HG02840 (cell line): ENCODE data around the gene SUN1.
"Not testable (repeated sequence)": the region's sequence is repeated elsewhere in the genome, so short reads cannot be mapped to it uniquely, and the experiment has no call there.

Experiments
- ATAC-seq: cut with Tn5 transposase; IDR thresholded peaks from one replicate; pipeline ENCODE4 v1.9.1; 2021; ENCODE audit warnings: mild to moderate bottlenecking, moderate library complexity, moderate number of reproducible peaks; ENCODE audit not compliant: unreplicated experiment, low FRiP score

The SUN1 gene

DNA sequence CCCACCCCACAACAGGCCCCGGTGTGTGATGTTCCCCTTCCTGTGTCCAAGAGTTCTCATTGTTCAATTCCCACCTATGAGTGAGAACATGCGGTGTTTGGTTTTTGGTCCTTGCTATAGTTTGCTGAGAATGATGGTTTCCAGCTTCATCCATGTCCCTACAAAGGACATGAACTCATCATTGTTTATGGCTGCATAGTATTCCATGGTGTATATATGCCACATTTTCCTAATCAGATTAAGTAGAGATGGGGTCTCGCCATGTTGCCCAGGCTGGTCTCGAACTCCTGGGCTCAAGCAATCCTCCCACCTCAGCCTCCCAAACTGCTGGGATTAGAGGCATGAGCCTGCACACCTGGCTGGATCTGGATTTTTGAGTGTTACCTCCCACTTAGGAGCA, 28.5 kb upstream of the SUN1 start:
- not testable (repeated sequence) for ATAC-seq

DNA sequence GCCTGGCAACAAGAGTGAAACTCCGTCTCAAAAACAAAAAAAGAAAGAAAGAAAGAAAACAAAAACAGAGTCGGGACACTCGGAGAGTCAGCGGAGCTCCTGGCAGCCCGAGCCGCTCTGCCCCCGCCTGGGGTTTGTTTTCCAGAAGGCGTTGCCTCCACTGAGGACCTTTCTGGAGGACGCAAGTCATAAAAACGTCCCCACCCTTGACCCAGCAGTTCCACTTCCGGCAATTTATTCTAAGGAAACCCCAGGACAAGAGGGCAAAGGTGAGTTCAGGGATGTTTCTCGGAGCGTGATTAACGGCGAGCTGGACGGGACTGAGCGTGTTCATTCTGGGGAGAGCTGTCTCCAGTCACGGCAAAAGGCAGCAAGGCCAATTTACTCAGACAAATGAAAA, 27.0 kb upstream of the SUN1 start:
- ATAC-seq: no peak

DNA sequence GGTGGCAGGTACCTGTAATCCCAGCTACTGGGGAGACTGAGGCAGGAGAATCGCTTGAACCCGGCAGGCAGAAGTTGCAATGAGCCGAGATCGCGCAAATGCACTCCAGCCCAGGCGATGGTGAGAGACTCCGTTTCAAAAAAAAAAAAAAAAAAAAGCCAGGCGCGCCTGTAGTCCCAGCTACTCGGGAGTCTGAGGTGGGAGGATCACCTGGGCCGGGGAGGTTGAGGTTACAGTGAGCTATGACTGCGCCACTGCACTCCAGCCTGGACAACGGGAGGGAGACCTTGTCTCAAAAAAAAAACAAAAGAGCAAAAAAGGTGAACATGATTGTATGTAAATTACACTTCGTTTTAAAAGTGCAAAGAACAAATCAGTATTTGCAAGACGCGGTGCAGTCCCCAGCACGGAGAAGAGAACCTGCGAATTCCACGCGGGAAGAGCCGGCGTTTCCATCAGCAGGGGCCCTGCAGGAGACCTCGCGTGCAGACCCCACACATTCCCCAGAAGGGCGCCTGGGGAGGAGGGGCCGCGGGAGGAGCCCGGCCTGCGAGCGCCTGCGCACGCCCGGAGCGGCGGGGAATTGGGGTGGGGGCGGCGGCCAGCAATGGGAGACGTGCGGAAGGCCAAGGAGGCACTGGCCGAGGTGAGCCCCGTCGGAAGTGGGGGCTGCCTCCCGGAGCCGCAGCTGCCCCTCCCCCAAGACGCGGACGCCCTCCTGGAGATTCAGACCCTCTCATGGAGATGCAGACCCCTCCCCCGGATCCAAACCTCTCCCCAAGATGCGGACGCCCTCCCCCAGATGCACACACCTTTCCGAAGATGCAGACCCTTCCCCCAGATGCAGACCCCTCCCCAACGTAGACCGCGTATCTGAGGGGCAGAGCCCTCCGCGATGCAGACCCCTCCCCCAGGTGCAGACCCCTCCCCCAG, 16.7 kb upstream of the SUN1 start:
- no peak for ATAC-seq

DNA sequence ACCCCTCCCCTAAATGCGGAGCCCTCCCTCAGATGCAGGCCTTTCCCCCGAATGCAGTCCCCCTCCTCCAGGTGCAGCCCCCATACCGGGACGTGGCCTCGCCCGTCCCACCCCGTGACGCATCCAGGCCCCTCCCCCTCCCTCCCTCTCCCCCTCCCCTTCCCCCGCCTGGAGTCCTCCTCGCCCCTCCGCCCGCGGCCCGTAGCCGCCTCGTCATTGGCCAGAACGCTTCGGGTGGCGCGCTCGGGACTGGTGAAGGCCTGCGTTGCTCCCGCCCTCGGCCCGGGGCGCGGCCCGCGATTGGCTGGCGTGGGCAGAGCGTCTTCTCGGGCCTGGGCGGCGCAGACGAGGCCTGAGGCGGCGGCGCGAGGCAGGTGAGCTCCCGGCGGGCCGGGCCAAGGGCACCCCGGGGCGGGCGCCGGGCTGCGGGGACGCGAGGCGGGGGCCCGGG, 16.0 kb upstream of the SUN1 start:
- peak; percentile 85 for ATAC-seq

DNA sequence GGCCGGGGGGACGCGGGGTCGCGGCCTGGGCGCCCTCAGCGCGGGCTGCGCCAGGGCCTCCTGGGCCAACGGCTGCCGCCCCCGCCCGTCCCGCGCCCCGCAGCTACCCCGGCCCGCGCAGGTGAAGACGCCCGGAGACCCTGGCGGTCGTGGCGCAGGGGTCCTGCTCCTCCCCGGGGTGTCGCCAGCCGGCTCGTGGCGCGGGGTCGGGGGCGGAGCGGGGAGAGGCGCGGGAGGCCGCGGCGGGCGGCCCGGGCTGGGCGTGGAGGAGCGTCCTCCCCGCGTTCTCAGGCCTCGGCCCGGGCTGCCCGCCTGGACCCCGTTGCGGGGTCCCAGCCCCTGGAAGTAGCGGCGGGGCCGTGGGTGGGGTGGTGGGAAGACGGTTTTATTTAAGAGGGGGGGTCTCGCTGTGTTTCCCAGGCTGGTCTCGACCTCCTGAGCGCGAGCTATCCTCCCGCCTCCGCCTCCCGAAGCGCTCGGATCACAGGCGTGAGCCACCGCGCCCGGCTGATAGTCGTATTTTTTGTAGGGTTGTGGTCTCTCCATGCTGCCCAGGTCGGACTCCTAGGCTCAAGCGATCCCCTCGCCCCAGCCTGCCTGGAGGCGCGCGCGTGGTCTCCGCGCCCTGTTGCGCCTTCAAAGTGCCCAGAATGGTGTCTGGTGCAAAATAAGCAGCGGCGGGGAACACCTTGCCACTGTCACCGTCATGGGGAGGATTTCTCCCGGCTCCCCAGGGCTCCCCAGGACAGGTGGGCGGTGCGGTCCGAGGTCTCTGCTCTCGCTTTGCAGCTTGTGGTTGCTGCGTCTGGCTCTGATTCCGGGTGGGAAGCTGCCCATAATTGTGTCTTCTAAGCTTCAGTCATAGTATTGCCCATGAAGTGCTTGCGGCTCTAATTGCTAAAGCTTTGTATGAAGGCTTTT, 15.3 kb upstream of the SUN1 start:
- peak; percentile 9 for ATAC-seq

DNA sequence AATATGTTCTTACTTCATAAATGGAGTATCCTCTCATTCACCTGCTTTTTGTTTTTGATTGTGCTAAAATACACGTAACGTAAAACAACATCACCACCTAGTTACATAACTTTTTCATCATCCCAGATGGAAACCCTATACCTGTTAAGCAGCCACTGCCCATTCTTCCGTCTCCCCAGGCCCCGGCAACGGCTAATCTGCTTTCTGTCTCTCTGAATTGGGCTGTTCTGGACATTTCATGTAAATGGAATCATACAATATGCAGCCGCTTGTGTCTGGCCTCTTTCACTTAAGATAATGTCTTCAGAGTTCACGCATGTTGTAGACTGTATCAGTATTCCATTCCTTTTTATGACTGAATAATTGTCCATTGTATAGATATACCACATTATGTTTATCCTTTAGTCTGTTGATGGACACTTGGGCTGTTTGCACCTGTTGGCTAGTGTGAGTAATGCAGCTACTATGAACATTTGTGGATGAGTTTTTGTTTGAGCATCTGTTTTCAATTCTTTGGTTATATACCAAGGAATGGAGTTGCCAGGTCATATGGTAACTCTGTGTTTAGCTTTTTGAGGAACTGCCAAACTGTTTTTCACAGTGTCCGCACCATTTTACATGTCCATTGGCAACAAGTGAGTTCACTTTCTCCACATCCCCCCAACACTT, 14.1 kb upstream of the SUN1 start:
- no peak for ATAC-seq

DNA sequence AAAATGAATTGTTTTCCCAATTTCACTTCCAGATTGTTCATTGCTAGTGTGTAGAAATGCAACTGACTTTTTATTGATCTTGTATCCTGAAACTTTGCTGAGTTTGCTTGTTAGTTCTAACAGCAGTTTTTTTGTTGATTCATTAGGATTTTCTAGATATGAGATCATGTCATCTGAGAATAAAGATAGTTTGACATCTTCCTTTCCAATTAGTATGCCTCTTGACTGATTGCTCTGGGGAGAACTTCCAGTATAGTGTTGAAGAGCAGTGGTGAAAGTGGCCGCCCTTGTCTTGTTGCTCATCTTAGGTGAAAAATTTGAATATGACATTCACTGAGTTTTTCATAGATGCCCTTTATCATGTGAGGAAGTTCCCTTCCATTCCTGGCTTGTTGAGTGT, 11.9 kb upstream of the SUN1 start:
- ATAC-seq: no peak

DNA sequence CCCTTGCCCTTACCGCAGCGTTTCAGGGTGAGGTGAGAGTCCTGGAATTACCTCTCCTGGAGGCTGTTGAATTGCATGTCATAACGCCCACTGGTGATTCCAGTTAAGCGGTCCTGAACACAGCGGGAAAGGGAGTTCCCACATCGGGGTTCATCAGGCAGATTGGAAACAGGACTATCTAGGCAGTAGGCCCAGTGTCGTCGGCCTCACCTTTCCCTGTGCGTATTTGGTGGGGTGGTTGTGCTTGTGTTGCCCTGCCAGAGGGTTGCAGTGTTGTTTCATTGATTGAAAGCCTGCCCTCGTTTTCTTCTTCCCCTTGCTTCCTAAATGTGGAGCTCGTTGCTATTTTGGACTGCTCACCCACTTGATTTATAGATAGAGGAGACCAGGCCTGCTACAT, 10.6 kb upstream of the SUN1 start:
- ATAC-seq: no peak

DNA sequence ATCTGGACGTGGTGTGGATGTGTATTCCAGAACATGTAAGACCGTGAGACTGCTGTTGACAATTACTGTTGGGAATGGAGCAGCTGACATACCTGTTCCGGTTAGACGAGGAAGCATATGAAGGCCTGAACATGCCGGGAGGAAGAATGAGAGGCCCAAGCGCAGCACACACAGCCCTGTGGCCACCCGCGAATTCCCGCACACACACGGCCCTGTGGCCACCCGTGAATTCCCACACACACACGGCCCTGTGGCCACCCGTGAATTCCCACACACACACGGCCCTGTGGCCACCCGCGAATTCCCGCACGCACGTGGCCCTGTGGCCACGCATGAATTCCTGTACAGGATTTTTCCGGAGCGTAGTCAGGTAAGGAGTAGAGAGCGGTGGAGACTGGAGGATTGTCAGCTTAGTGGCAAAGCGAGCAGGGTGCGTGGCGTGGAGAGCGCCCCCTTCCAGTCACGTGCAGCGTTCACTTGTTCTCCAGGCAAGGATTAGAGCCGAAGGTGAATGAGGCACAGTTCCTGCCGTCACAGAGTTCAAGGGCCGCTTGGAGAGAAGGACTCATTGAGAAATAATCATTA, 9.5 kb upstream of the SUN1 start:
- ATAC-seq: no peak

DNA sequence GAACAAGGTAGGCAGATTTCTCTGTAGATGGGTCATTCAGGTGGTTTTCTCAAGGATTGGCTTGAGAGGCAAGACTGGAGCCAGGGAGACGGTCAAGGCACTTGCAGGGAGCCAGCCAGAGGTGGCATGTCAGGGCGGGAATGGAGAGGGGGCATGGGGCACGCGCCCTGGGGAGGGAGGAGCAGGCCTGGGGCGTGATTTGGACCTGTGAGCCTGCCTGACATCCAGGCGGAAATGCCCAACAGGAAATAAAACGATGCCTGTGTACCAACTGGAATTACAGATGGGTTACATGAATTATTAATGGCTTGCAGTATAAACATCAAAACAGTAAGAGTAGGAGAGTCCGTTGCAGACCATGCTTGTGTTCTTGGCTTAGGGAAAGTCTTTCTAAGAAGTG, 8.6 kb upstream of the SUN1 start:
- ATAC-seq: no peak

DNA sequence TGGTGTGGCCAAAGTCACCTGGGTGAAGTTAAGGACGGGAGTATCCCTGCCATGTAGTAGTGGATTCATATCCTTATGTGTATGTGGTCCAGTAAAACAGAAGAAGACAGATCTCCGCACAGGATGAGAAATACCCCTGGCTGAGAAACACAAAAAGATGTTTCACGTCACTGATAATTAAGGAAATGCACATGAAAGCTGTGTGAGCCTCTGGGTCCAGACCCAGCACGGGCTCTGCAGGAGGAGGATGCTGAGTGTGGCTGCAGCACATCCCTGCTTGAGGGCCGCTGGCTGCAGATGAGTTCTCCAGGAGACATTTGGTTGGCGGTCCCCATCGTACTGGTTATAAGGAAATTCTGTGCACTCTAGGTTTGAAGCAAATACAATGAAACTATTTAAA, 8.2 kb upstream of the SUN1 start:
- no peak for ATAC-seq

DNA sequence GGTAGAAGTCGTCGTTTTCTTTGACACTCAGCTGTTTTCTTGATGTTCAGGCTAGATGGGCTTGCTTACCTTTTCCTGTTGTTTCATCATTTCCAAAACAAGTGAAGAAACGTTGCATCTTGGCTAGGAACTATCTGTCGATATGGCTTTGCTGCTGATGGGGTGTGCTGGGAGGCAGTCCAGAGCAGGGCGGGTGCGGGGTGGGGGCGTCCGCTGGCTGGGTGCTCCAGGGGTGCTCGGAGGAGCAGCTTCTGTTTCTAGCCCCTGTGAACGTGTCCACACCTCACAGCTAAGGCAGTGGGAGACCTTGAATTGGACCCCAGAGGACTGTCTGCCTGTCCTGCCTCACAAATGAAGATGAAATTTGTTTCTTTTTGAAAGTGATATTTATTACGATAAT, 7.6 kb upstream of the SUN1 start:
- no peak for ATAC-seq

DNA sequence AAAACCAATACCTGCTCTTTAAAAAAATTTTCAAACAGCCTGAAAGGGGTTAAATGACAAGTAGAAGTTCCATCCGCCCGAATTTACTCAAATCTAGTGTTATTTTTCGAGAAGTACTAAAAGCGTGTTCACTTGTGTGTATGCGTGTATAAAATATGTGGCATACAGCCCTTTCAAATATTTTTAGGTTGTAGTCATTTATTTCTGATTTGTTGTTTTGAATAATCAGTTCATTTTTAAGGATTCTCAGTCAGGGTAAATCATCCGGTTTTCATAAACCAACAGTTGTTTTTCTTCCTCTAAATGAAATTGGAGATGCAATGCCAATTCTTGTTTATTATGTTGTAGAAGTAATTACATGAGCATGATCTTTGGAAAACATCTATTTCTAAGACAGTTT, 6.9 kb upstream of the SUN1 start:
- ATAC-seq: no peak

DNA sequence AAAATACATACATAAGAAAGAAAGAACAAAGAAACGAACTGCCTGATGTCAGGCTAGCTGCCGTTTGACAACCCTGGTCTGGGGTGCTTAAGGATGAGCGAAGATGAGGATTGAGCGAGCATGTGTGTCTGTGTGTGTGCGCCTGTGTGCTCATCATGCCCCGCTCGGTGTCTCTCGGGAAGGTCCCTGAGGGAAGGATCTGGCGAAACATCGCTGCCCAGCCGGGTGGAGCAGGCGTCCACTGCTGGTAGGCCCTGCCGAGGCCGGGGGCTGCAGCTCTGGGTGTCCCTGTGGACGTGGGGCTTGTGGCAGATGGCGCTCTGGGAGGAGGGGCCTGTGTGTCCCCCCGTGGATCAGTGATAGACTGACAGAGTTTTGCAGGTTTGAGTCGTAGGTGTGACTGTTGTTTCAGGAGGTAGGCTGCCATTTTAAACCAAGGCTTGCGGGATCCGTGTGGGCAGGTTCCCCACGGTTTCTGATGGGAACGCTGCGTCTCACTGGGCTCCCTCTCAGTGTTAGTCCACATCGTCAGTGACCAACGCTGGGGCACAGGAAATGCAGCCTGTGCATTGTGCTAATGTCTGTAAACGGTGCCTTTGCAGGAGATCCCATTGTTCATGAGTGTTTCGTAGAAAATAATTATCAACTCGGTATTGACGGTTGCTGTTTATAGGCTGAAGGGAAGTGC, 5.9 kb upstream of the SUN1 start:
- no peak for ATAC-seq

DNA sequence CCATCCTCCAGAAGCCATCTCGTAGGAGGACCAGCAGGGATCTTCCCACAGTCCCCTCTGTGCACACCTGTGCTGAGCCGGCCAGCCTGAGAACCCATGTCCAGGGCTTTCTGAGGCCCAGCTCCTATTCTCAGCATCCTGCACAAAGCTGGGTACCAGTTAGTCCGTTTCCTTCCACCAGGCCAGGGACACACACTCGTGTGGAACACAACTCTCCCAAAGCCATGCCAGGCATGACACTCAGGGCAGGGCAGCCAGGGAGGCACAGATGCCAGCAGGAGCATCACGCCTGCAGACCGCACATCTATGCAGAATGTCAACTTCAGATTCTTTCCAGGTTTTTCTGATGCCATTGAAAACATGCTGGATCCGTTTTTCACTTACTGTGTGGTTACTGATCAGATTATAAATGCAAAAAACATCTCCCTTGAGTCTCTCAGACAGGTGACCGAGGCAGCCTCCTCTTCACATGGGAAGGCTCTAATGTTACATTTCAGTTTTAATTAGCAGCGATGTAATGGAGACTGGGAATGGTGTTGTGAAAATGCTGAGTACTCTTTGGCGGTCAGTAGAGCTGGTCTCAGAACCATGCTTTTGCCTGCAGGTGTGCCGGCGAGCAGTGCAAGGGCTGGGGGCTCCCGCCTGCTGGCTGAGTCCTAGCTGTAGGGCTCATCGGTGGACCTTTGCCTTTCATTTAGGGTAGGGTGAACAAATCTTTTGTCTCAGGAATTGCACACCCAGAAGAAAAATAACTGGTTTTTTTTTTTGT, 3.3 kb upstream of the SUN1 start:
- ATAC-seq: no peak

DNA sequence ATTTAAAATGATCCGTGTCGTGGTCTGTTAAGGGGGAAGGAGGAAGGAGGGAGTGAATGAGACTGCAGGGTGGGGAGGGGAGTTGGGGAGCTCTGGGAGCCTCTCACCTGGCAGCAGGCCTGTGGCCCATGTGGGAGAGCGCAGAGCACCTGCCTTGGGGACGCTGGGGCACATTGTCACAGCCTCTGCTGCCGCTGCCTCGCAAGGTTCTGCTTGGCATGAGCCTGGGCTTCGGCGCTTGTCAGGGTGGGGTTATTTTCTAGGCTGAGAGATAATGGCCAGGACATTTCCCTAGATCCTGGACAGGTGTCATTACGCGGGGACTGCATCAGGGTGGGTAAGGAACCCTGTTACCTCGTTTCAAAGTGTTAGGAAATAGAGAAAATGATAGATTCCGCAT, 2.2 kb upstream of the SUN1 start:
- ATAC-seq: no peak

DNA sequence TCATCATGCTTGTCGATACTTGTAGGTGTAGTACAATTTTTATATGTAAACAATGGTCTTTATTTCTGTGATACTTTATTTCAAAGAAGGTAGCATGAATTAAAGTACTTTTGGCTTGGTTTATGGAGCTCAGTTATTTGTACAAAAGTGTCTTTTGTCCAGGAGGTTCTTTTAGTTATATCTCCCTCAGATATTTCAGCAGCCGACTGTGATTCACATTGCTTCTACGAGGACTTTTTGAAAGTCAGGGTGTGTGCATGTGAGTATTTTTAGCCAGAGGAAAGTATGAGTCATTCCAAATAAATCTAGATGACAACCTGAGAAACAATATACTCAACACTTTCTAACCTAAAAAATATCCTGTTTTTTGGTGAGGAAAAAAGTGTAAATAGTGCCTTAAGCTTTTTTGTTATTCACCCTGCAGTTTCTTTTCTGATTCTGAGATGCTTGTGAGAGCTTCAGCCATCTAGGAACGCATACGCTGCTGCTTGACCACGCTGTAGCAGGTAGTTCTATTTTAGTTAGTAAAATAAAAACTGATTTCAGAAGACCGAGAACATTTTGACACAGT, 595 bp upstream of the SUN1 start:
- ATAC-seq: peak; percentile 67

DNA sequence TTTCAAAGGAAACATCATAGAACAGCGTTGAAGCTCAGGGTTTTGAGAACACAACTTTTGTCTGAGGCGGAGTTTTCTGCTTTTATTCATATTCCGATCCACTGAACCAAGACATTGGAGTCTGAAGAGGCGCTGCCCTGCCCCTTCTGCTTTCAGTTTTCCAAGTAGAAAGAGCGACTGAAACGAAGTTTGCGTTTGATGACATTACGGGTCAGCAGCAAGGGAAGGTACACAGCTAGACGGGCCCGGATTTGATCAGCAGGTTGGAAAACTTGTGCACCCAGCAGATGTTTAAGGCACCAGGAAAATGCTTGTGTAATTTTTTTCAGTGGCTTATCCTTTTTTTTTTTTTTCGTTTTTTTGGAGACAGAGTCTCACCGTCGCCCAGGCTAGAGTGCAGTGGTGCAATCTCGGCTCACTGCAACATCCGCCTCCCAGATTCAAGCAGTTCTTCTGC, 720 bp downstream of the SUN1 start:
- no peak for ATAC-seq
